H9 (cell line): ENCODE measurements around the gene TAGLN. TPM values are rescaled to one million over a fixed set of nuclear protein-coding genes. Genes with fewer than 3 reads are reported as not detected.

ENCODE experiments used
- DNase-seq: peaks from one replicate; pipeline ENCODE4 v3.0.0-alpha.2; 2017
- H2AFZ ChIP-seq: one replicate; pipeline ENCODE4 v1.6.1; 2013; ENCODE audit warnings: mild to moderate bottlenecking, low read length, control low read depth, moderate library complexity
- H2AK5ac ChIP-seq: 2 replicates; pipeline ENCODE4 v1.6.1; 2013; ENCODE audit warnings: low read length, control low read depth, mixed read lengths; ENCODE audit not compliant: insufficient read length
- H2BK120ac ChIP-seq: one replicate; pipeline ENCODE4 v1.6.1; 2013; ENCODE audit warnings: low read depth, mild to moderate bottlenecking, low read length, control low read depth, inconsistent platforms; ENCODE audit not compliant: poor library complexity, severe bottlenecking
- H2BK12ac ChIP-seq: 2 replicates; pipeline ENCODE4 v1.6.1; 2013; ENCODE audit warnings: low read length, control low read depth, mixed read lengths, low read depth; ENCODE audit not compliant: insufficient read length
- H2BK15ac ChIP-seq: 2 replicates; pipeline ENCODE4 v1.6.1; 2013; ENCODE audit warnings: low read depth, low read length, control low read depth
- H2BK20ac ChIP-seq: one replicate; pipeline ENCODE4 v1.6.1; 2013; ENCODE audit warnings: low read depth, mild to moderate bottlenecking, low read length, control low read depth, inconsistent platforms; ENCODE audit not compliant: poor library complexity, severe bottlenecking
- H2BK5ac ChIP-seq: 2 replicates; pipeline ENCODE4 v1.6.1; 2013; ENCODE audit warnings: low read length, control low read depth, mixed read lengths; ENCODE audit not compliant: insufficient read length
- H3K14ac ChIP-seq: 2 replicates; pipeline ENCODE4 v1.6.1; 2013; ENCODE audit warnings: low read length, control low read depth; ENCODE audit not compliant: insufficient read depth
- H3K18ac ChIP-seq: 2 replicates; pipeline ENCODE4 v1.6.1; 2013; ENCODE audit warnings: low read depth, mild to moderate bottlenecking, mixed read lengths, low read length, control low read depth; ENCODE audit not compliant: insufficient read length
- H3K23ac ChIP-seq: 2 replicates; pipeline ENCODE4 v1.6.1; 2013; ENCODE audit warnings: low read length, control low read depth, mixed read lengths, low read depth; ENCODE audit not compliant: insufficient read length
- H3K23me2 ChIP-seq: 2 replicates; pipeline ENCODE4 v1.6.1; 2013; ENCODE audit warnings: low read depth, mild to moderate bottlenecking, mixed read lengths, low read length, control low read depth; ENCODE audit not compliant: insufficient read length, poor library complexity, severe bottlenecking
- H3K27ac ChIP-seq: 2 replicates; pipeline ENCODE4 v1.5.1; 2013; ENCODE audit warnings: low read length, control low read depth, mixed read lengths, low read depth; ENCODE audit not compliant: insufficient read length
- H3K27me3 ChIP-seq: 2 replicates; pipeline ENCODE4 v1.6.1; 2013; ENCODE audit warnings: low read length, control low read depth, inconsistent platforms; ENCODE audit not compliant: insufficient read depth
- H3K4ac ChIP-seq: 2 replicates; pipeline ENCODE4 v1.6.1; 2013; ENCODE audit warnings: low read depth, mild to moderate bottlenecking, control low read depth, inconsistent platforms, low read length, moderate library complexity
- H3K4me1 ChIP-seq: 2 replicates; pipeline ENCODE4 v1.6.1; 2013; ENCODE audit warnings: low read length, control low read depth, inconsistent platforms; ENCODE audit not compliant: insufficient read depth
- H3K4me2 ChIP-seq: 2 replicates; pipeline ENCODE4 v1.6.1; 2013; ENCODE audit warnings: low read length, control low read depth, mixed read lengths; ENCODE audit not compliant: insufficient read length, insufficient read depth
- H3K56ac ChIP-seq: 2 replicates; pipeline ENCODE4 v1.6.1; 2013; ENCODE audit warnings: low read depth, mild to moderate bottlenecking, mixed read lengths, low read length, control low read depth; ENCODE audit not compliant: insufficient read length
- H3K79me1 ChIP-seq: 2 replicates; pipeline ENCODE4 v1.6.1; 2013; ENCODE audit warnings: low read depth, mild to moderate bottlenecking, moderate library complexity, low read length, control low read depth, inconsistent platforms; ENCODE audit not compliant: insufficient read depth, poor library complexity, severe bottlenecking
- H3K79me2 ChIP-seq: 2 replicates; pipeline ENCODE4 v1.6.1; 2013; ENCODE audit warnings: low read length, control low read depth, inconsistent platforms; ENCODE audit not compliant: insufficient read depth
- H3K9ac ChIP-seq: 2 replicates; pipeline ENCODE4 v1.6.1; 2013; ENCODE audit warnings: low read length, control low read depth, mixed read lengths; ENCODE audit not compliant: insufficient read length; ENCODE audit errors: extremely low read depth
- H3K9me3 ChIP-seq: one replicate; pipeline ENCODE4 v1.6.1; 2013; ENCODE audit warnings: low read depth, low read length, inconsistent platforms; ENCODE audit not compliant: control insufficient read depth
- H3T11ph ChIP-seq: one replicate; pipeline ENCODE4 v1.6.1; 2013; ENCODE audit warnings: mild to moderate bottlenecking, low read length, control low read depth, inconsistent platforms
- H4K20me1 ChIP-seq: one replicate; pipeline ENCODE4 v1.6.1; 2013; ENCODE audit not compliant: control insufficient read depth, insufficient read length, insufficient read depth
- H4K5ac ChIP-seq: 2 replicates; pipeline ENCODE4 v1.6.1; 2013; ENCODE audit warnings: low read depth, mild to moderate bottlenecking, mixed read lengths, low read length, control low read depth; ENCODE audit not compliant: insufficient read length
- H4K8ac ChIP-seq: replicated peaks from 2 replicates; pipeline ENCODE4 v1.6.1; 2013; ENCODE audit warnings: low read length, control low read depth, mixed read lengths, low read depth; ENCODE audit not compliant: insufficient read length
- H4K91ac ChIP-seq: 2 replicates; pipeline ENCODE4 v1.6.1; 2013; ENCODE audit warnings: low read depth, mild to moderate bottlenecking, moderate library complexity, mixed read lengths, low read length, control low read depth; ENCODE audit not compliant: insufficient read length
- H3K27ac Mint-ChIP-seq, 3 experiments: 2 replicates in 2 of 3; 3 replicates in 1 of 3; pipeline ENCODE4 v1.8.0; 2020 to 2021; ENCODE audit warnings: mixed read lengths in 3 of 3, mild to moderate bottlenecking in 1 of 3, moderate library complexity in 1 of 3
- H3K27me3 Mint-ChIP-seq: 2 replicates; pipeline ENCODE4 v1.8.0; 2021; ENCODE audit warnings: low read depth, mild to moderate bottlenecking, moderate library complexity, mixed read lengths
- H3K36me3 Mint-ChIP-seq, 3 experiments: 2 replicates in 2 of 3; 3 replicates in 1 of 3; pipeline ENCODE4 v1.8.0; 2020 to 2021; ENCODE audit warnings: low read depth in 3 of 3, mixed read lengths in 3 of 3; ENCODE audit not compliant: insufficient read depth in 1 of 3
- H3K4me1 Mint-ChIP-seq, 2 experiments: 2 replicates each; pipeline ENCODE4 v1.8.0; 2020; ENCODE audit warnings: mixed read lengths in 2 of 2
- H3K4me3 Mint-ChIP-seq, 2 experiments: 2 replicates in 1 of 2; 3 replicates in 1 of 2; pipeline ENCODE4 v1.8.0; 2020 to 2021; ENCODE audit warnings: mild to moderate bottlenecking in 2 of 2, mixed read lengths in 2 of 2, moderate library complexity in 1 of 2
- H3K9me3 Mint-ChIP-seq, 2 experiments: 2 replicates in 1 of 2; 3 replicates in 1 of 2; pipeline ENCODE4 v1.8.0; 2020; ENCODE audit warnings: mild to moderate bottlenecking in 2 of 2, mixed read lengths in 2 of 2, moderate library complexity in 1 of 2
- WGBS: extraction: QIAGEN DNeasy Blood & Tissue Kit; methylation state at CpG from one replicate; pipeline ENCODE4 v1.1.7; 2013; ENCODE audit warnings: missing lambda C conversion rate, low lambda C conversion rate, mixed read lengths; ENCODE audit not compliant: insufficient read length; ENCODE audit errors: extremely low coverage; 5-methylcytosine and 5-hydroxymethylcytosine counted together
- total RNA-seq: library from RNA; stranded (reverse); gene quantifications from 2 replicates; pipeline ENCODE4 v1.2.1, GENCODE V29; 2021
- TF ChIP-seq, protein P1 (sequence below): fragments of 200-600 bp; sonication (generic); conservative IDR thresholded peaks from 3 replicates; pipeline ENCODE4 v1.8.0; 2021; ENCODE audit warnings: antibody characterized with exemption, mild to moderate bottlenecking

Gene TAGLN
- total RNA-seq, 1 experiment from 2014 or later = 176 TPM

DNA sequence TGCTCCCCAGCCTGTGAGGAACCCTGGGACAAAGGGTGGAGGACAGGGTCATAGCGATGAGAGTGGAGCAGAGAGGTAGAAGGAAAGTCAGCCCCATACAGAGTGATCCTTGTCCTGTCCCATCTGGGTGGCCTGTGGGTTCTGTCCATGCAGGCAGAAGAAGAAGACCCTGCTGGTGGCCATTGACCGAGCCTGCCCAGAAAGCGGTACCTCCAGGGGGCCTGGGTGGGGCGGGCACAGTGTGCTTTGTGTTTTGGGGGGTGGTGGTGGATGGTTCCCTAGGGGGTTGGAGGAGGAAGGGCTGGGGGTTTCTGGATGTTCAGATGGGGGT is 12.8 kb upstream of the TAGLN start:
- Histone ChIP-seq H3K23me2 (no peaks in the 10 kb centered on the region), H2BK5ac (no peak overlapping the region), H3K27me3 (no peaks in the 10 kb centered on the region), H2AK5ac (no peak overlapping the region), H3K18ac (no peak overlapping the region), H3K4me2 (no peak overlapping the region), H4K8ac (no peak overlapping the region), H3K4me1 (no peaks in the 10 kb centered on the region), H3K9me3 (no peaks in the 10 kb centered on the region), H4K20me1 (no peaks in the 10 kb centered on the region), H3K9ac (no peak overlapping the region), H3K14ac (no peak overlapping the region), H4K91ac (no peak overlapping the region), H4K5ac (no peak overlapping the region), H2BK12ac (no peak overlapping the region), H2BK15ac (no peak overlapping the region), H3K56ac (no peak overlapping the region), H3K27ac (no peak overlapping the region), H2BK120ac (no peak overlapping the region), H3K23ac (no peak overlapping the region), H3K79me1 (no peaks in the 10 kb centered on the region), H3T11ph (no peak overlapping the region), H2AFZ (no peak overlapping the region), H3K79me2 (no peaks in the 10 kb centered on the region), H2BK20ac (no peak overlapping the region), H3K4ac (no peak overlapping the region)
- Mint-ChIP-seq H3K9me3 (no peaks in the 10 kb centered on the region), H3K4me3 (no peak overlapping the region), H3K27ac (no peak overlapping the region; a peak in 1 of 7 replicates), H3K27me3 (no peaks in the 10 kb centered on the region), H3K36me3 (peaks cover 3 to 37% (median 24%) of the 10 kb centered on the region in 3 experiments; a peak in 6 of 7 replicates), H3K4me1 (no peaks in the 10 kb centered on the region; a peak in 1 of 4 replicates)
- WGBS = no CpG with 5 or more reads among the region's 4 CpGs
- TF ChIP-seq, protein P1, sequence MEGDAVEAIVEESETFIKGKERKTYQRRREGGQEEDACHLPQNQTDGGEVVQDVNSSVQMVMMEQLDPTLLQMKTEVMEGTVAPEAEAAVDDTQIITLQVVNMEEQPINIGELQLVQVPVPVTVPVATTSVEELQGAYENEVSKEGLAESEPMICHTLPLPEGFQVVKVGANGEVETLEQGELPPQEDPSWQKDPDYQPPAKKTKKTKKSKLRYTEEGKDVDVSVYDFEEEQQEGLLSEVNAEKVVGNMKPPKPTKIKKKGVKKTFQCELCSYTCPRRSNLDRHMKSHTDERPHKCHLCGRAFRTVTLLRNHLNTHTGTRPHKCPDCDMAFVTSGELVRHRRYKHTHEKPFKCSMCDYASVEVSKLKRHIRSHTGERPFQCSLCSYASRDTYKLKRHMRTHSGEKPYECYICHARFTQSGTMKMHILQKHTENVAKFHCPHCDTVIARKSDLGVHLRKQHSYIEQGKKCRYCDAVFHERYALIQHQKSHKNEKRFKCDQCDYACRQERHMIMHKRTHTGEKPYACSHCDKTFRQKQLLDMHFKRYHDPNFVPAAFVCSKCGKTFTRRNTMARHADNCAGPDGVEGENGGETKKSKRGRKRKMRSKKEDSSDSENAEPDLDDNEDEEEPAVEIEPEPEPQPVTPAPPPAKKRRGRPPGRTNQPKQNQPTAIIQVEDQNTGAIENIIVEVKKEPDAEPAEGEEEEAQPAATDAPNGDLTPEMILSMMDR = no peak
- DNase-seq = no peak
